Smooth muscle cell (in vitro differentiated cells): ENCODE measurements around the gene WDR74. TPM values are rescaled to one million over a fixed set of nuclear protein-coding genes. Genes with fewer than 3 reads are reported as not detected.
A peak's percentile ranks its signal among the peaks of the same experiment; 100 is the strongest.

Source experiments
- DNase-seq: peaks from one replicate; lab custom pipeline; 2025; ENCODE audit not compliant: unreplicated experiment; lab: John Stamatoyannopoulos, UW
- H2AFZ ChIP-seq: fragments of 200-600 bp; sonication (generic); 2 replicates; pipeline ENCODE4 v1.6.0; 2016; ENCODE audit warnings: antibody characterized with exemption, low read depth, mild to moderate bottlenecking
- H3F3A ChIP-seq: fragments of 200-600 bp; sonication (generic); 2 replicates; pipeline ENCODE4 v1.6.0; 2017; ENCODE audit warnings: antibody characterized with exemption, low read depth
- H3K27ac ChIP-seq: fragments of 200-600 bp; sonication (generic); 2 replicates; pipeline ENCODE4 v1.5.1; 2016; ENCODE audit warnings: low read depth, mild to moderate bottlenecking
- H3K27me3 ChIP-seq: fragments of 200-600 bp; sonication (generic); 2 replicates; pipeline ENCODE4 v1.6.1; 2016; ENCODE audit warnings: low read depth, mild to moderate bottlenecking
- H3K36me3 ChIP-seq: fragments of 200-600 bp; sonication (generic); 2 replicates; pipeline ENCODE4 v1.5.1; 2016; ENCODE audit warnings: low read depth
- H3K4me1 ChIP-seq: fragments of 200-600 bp; sonication (generic); 2 replicates; pipeline ENCODE4 v1.5.1; 2016; ENCODE audit warnings: low read depth
- H3K4me2 ChIP-seq: fragments of 200-600 bp; sonication (generic); 2 replicates; pipeline ENCODE4 v1.6.0; 2016; ENCODE audit warnings: mild to moderate bottlenecking
- H3K4me3 ChIP-seq: fragments of 200-600 bp; sonication (generic); 2 replicates; pipeline ENCODE4 v1.5.1; 2016; ENCODE audit warnings: mild to moderate bottlenecking
- H3K79me2 ChIP-seq: fragments of 200-600 bp; sonication (generic); 2 replicates; pipeline ENCODE4 v1.6.0; 2016; ENCODE audit warnings: low read depth, mild to moderate bottlenecking
- H3K9ac ChIP-seq: fragments of 200-600 bp; sonication (generic); 2 replicates; pipeline ENCODE4 v1.6.0; 2016; ENCODE audit warnings: low read depth
- H3K9me3 ChIP-seq: fragments of 200-600 bp; sonication (generic); replicated peaks from 2 replicates; pipeline ENCODE4 v1.5.1; 2016; ENCODE audit warnings: low read depth
- H4K20me1 ChIP-seq: fragments of 200-600 bp; sonication (generic); 2 replicates; pipeline ENCODE4 v1.6.0; 2016; ENCODE audit warnings: low read depth
- CTCF ChIP-seq: fragments of 200-600 bp; sonication (generic); IDR thresholded peaks from 2 replicates; pipeline ENCODE4 v1.5.1; 2017; ENCODE audit warnings: borderline replicate concordance, mild to moderate bottlenecking, antibody characterized with exemption; ENCODE audit not compliant: insufficient read depth, poor library complexity, severe bottlenecking
- WGBS: methylation state at CpG from one replicate; pipeline ENCODE4 v1.1.7; 2016; ENCODE audit warnings: low lambda C conversion rate; 5-methylcytosine and 5-hydroxymethylcytosine counted together
- polyA plus RNA-seq: library from polyadenylated mRNA; unstranded; fragments of >200 nt; fragmentation: Nextera tagmentation; extraction: Ambion mirVana; gene quantifications from 2 replicates; pipeline ENCODE4 v1.2.1, GENCODE V29; 2016
- total RNA-seq: library from RNA; depleted of rRNA; stranded (reverse); fragments of >200 nt; gene quantifications from 2 replicates; pipeline ENCODE4 v1.2.3, GENCODE V29; 2014

The WDR74 gene
- total and polyA plus RNA-seq, 2 experiments from 2014 or later = 36.6 to 46.1 TPM

- WGBS = 2% methylated on average over 20 of the region's 20 CpGs
- Histone ChIP-seq H2AFZ (peak overlapping the region; percentile 89), H3K36me3 (peaks cover 16% of the 10 kb centered on the region), H3K4me2 (peak overlapping the region; percentile 96), H4K20me1 (peaks cover 41% of the 10 kb centered on the region), H3K9me3 (no peaks in the 10 kb centered on the region), H3K27ac (peak overlapping the region; percentile 93), H3K79me2 (peaks cover 30% of the 10 kb centered on the region), H3F3A (peaks cover 62% of the 10 kb centered on the region), H3K27me3 (no peaks in the 10 kb centered on the region), H3K4me1 (peaks cover 44% of the 10 kb centered on the region), H3K4me3 (peak overlapping the region; percentile 73), H3K9ac (peak overlapping the region; percentile 88)
- TF ChIP-seq CTCF = no peak
- no peak for DNase-seq
Measured at GRCh38 chr11:62856333-62856895, 17.0 kb upstream of the WDR74 start.

- H3K4me3 ChIP-seq = peak overlapping the region; percentile 73
- H4K20me1 ChIP-seq = peaks cover 41% of the 10 kb centered on the region
- H3K9ac ChIP-seq = peak overlapping the region; percentile 88
- H3K4me2 ChIP-seq = peak overlapping the region; percentile 96
- no peaks in the 10 kb centered on the region for H3K9me3 ChIP-seq
- H3K79me2 ChIP-seq = peaks cover 30% of the 10 kb centered on the region
- peak; percentile 91 for DNase-seq
- WGBS = under 1% methylated on average over 54 of the region's 54 CpGs
- no peak for TF ChIP-seq CTCF
- H3K4me1 ChIP-seq = peaks cover 39% of the 10 kb centered on the region
- no peaks in the 10 kb centered on the region for H3K27me3 ChIP-seq
- H3K27ac ChIP-seq = peak overlapping the region; percentile 93
- H2AFZ ChIP-seq = peak overlapping the region; percentile 89
- H3K36me3 ChIP-seq = peaks cover 16% of the 10 kb centered on the region
- H3F3A ChIP-seq = peaks cover 65% of the 10 kb centered on the region
Measured at GRCh38 chr11:62855571-62856332, 16.4 kb upstream of the WDR74 start.

GRCh38 chr11:62854825-62855570, 15.6 kb upstream of the WDR74 start:
- Histone ChIP-seq H3K4me1 (peaks cover 39% of the 10 kb centered on the region), H3K36me3 (peaks cover 16% of the 10 kb centered on the region), H3K4me2 (peak overlapping the region; percentile 88), H2AFZ (no peak overlapping the region), H3K9ac (peak overlapping the region; percentile 75), H3K79me2 (peaks cover 30% of the 10 kb centered on the region), H3F3A (peaks cover 63% of the 10 kb centered on the region), H3K9me3 (no peaks in the 10 kb centered on the region), H3K27me3 (no peaks in the 10 kb centered on the region), H4K20me1 (peaks cover 41% of the 10 kb centered on the region), H3K4me3 (peak overlapping the region; percentile 73), H3K27ac (peak overlapping the region; percentile 51)
- TF ChIP-seq CTCF = no peak
- DNase-seq = no peak
- WGBS = under 1% methylated on average over 15 of the region's 15 CpGs
